Skeletal muscle satellite cell (primary cell): ENCODE data around the gene MUC2.
"Not testable (repeated sequence)": the region's sequence is repeated elsewhere in the genome, so short reads cannot be mapped to it uniquely, and the experiment has no call there.

Source experiments
- H3K27me3 ChIP-seq: 2 replicates; pipeline ENCODE4 v1.7.0; 2013; ENCODE audit warnings: low read length; ENCODE audit not compliant: control insufficient read depth, insufficient read depth
- H3K36me3 ChIP-seq: 2 replicates; pipeline ENCODE4 v1.7.0; 2013; ENCODE audit warnings: mild to moderate bottlenecking, control low read depth, low read length; ENCODE audit not compliant: insufficient read depth
- H3K4me1 ChIP-seq: 2 replicates; pipeline ENCODE4 v1.7.0; 2013; ENCODE audit warnings: low read length; ENCODE audit not compliant: control insufficient read depth, insufficient read depth
- H3K4me2 ChIP-seq: 2 replicates; pipeline ENCODE4 v1.7.0; 2013; ENCODE audit warnings: mild to moderate bottlenecking, low read length
- H3K4me3 ChIP-seq: 2 replicates; pipeline ENCODE4 v1.7.0; 2013; ENCODE audit warnings: low read length
- H3K9ac ChIP-seq: 2 replicates; pipeline ENCODE4 v1.7.0; 2013; ENCODE audit warnings: mild to moderate bottlenecking, low read depth, low read length, moderate library complexity
- H3K9me3 ChIP-seq: replicated peaks from 2 replicates; pipeline ENCODE4 v1.7.0; 2013; ENCODE audit warnings: mild to moderate bottlenecking, control low read depth, low read length

Gene MUC2

DNA sequence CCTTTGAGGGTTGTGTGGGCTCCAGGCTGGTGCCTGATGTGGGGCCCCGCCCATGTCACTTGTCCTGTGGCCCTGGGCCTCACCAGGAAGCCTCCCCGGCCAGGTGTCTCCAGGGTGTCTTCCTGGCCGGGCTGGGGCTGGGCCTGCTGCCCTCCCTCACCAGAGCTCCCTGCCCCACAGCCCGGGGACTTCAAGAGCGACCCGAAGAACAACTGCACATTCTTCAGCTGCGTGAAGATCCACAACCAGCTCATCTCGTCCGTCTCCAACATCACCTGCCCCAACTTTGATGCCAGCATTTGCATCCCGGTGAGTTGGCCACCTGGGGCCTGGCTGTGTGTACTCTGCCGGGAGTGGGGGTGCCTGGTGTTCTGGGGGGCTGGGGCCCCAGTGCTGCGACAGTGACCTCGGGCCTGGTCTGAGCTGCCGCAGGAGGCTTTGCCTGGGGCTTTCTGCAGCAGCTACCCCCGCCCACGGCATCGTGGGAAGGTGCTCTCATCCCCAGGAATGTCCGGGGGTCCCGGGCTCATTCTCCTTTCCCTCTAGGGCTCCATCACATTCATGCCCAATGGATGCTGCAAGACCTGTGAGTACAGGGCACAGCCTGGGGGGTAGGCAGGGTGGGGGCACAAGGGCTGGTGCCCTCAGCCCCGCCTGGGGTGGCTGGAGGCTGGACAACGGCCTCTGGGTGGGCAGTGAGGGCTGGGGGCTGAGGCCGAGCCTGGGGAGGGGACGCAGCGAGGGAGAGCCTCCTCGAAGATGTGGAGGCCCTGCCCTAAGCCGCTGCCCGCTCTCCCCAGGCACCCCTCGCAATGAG lies 34.6 kb downstream of the MUC2 start:
- H3K4me3 ChIP-seq = no peak overlapping the region
- H3K9ac ChIP-seq = no peak overlapping the region
- H3K36me3 ChIP-seq = no peaks in the 10 kb centered on the region
- no peak overlapping the region for H3K4me2 ChIP-seq
- peaks cover 8% of the 10 kb centered on the region for H3K27me3 ChIP-seq
- H3K9me3 ChIP-seq = no peaks in the 10 kb centered on the region
- H3K4me1 ChIP-seq = no peaks in the 10 kb centered on the region

DNA sequence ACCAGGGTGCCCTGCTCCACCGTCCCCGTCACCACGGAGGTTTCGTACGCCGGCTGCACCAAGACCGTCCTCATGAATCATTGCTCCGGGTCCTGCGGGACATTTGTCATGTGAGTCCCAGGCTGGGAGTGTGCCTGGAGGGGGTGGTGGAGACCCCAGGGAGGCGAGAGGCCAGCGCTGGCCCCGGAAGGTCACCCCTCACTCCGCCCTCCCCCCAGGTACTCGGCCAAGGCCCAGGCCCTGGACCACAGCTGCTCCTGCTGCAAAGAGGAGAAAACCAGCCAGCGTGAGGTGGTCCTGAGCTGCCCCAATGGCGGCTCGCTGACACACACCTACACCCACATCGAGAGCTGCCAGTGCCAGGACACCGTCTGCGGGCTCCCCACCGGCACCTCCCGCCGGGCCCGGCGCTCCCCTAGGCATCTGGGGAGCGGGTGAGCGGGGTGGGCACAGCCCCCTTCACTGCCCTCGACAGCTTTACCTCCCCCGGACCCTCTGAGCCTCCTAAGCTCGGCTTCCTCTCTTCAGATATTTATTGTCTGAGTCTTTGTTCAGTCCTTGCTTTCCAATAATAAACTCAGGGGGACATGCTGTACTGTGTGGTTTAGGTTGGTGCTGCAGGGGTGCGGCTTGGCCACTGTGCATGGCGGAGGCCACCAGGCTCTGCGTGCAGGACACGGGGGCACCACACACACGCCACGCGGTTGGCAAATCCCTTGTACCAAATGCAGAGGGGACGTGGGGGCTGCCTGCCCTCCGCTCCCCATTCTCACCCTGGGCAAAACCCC lies 35.4 kb downstream of the MUC2 start:
- H3K27me3 ChIP-seq = peaks cover 12% of the 10 kb centered on the region
- no peak overlapping the region for H3K4me2 ChIP-seq
- no peaks in the 10 kb centered on the region for H3K9me3 ChIP-seq
- H3K36me3 ChIP-seq = no peaks in the 10 kb centered on the region
- no peak overlapping the region for H3K9ac ChIP-seq
- H3K4me3 ChIP-seq = no peak overlapping the region
- H3K4me1 ChIP-seq = no peaks in the 10 kb centered on the region

DNA sequence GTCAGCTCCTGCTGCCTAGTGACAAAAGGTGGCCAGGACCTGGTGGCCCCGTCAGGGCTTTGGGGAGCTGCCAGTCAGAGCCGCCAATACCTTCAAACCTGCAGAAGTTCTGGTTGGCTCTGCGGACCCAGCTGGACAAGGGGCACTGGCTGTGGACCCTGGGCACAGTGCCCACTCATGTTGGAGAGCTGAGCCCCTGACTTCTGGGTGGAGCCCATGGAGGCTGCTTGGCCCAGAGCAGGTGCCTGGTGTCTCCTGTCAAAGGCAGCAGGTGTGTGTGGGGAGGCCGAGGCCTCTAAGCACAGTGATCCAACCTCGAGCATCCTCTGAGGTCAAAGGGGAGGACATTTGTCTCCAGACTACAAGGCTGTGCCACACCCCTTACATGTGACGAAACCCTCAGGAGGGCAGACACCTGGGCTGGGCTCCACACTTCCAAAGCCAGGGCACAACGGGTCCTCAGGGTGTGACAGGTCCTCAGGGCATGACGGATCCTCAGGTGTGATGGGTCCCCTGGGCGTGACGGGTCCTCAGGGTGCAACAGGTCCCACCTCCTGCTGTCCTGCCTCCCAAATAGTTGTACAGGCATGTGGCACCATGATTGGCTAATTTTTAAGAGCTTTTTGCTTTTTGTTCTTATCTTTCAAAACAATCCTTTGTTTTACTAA lies 37.0 kb downstream of the MUC2 start:
- Histone ChIP-seq H3K9ac (no peak overlapping the region), H3K27me3 (peaks cover 16% of the 10 kb centered on the region), H3K4me3 (no peak overlapping the region), H3K4me2 (no peak overlapping the region), H3K9me3 (no peaks in the 10 kb centered on the region), H3K36me3 (no peaks in the 10 kb centered on the region), H3K4me1 (no peaks in the 10 kb centered on the region)

DNA sequence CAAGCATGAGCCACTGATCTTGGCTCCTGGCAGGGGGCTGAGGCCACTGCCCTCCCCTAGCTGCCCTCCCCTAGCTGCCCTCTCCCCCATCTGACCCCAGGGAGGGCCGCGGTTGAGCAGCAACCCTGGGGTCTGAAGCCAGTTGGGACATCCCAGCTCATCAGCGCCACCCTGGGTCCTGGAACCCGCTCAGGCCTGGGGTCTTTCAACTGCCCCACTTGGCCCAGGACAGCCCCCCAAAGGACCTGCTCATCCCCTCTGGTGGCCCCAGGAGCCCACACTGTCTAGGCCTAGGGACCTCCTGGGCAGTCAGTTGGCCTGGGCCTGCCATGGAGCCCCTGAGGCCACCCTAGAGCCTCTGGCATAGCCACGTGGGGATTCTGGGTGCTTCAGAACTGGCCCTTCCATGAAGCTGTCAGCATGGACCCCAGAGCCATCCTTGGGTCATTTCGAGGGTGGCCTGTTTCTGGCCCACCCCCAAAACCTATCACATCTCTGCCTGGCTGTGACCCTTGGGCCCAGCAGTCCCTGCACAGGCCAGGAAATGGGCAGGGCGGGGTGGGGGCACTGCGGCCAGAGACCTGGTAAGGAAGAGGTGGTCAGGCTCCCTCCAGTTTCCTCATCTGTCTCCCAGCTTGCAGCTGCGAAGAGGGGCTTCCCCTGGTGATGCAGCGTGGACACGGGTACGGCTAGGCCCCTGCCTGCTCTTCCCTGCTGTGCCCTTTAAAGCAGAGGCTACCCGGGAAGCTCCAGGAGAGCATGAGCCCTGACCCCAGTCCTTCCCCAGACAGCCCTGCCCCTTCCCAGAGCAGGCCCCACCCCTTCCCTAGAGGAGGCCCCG lies 37.9 kb downstream of the MUC2 start:
- Histone ChIP-seq H3K4me2 (no peak overlapping the region), H3K9ac (no peak overlapping the region), H3K4me1 (no peaks in the 10 kb centered on the region), H3K4me3 (no peak overlapping the region), H3K36me3 (no peaks in the 10 kb centered on the region), H3K9me3 (no peaks in the 10 kb centered on the region), H3K27me3 (peaks cover 23% of the 10 kb centered on the region)

GRCh38 chr11:1113405-1114201 lies 38.9 kb downstream of the MUC2 start:
- Histone ChIP-seq H3K27me3 (peaks cover 23% of the 10 kb centered on the region), H3K9ac (no peak overlapping the region)

DNA sequence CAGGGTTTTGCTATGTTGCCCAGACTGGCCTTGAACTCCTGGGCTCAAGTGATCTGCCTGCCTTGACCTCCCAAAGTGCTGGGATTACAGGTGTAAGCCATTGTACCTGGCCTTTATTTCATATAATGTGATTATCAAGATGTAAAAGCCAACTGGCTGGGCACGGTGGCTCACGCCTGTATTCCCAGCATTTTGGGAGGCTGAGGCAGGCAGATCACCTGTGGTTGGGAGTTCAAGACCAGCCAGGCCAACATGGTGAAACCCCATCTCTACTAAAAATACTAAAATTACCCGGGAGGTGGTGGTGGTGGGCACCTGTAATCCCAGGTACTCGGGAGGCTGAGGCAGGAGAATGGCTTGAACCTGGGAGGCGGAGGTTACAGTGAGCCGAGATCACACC lies 40.6 kb downstream of the MUC2 start:
- not testable (repeated sequence) for H3K9me3 ChIP-seq, H3K4me3 ChIP-seq, H3K36me3 ChIP-seq, H3K4me1 ChIP-seq, H3K4me2 ChIP-seq, H3K9ac ChIP-seq
- H3K27me3 ChIP-seq = peaks cover 19% of the 10 kb centered on the region

More at GRCh38 chr11:1113405-1114201, 38.9 kb downstream of the MUC2 start:
- Histone ChIP-seq H3K4me3 (no peak overlapping the region), H3K4me2 (no peak overlapping the region), H3K36me3 (no peaks in the 10 kb centered on the region), H3K9me3 (no peaks in the 10 kb centered on the region), H3K4me1 (no peaks in the 10 kb centered on the region)

DNA sequence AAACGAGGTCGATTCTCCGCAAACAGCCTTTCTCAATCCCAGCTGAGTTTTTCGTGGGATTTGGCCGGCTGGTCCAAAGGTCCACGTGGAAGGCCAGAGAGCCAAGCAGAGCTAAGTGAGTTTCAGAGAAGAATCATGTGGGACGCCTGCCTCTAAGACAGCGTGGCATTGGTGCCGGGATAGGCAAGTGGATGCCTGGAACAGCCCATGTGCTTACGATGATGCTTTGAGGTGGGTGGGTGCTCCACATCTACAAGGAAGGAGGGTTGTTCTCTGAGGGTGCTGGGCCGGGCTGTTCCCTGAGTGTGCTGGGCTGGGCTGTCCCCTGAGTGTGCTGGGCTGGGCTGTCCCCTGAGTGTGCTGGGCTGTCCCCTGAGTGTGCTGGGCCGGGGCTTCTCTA lies 41.4 kb downstream of the MUC2 start:
- no peak overlapping the region for H3K4me3 ChIP-seq
- H3K4me2 ChIP-seq = no peak overlapping the region
- H3K36me3 ChIP-seq = no peaks in the 10 kb centered on the region
- H3K9me3 ChIP-seq = no peaks in the 10 kb centered on the region
- no peaks in the 10 kb centered on the region for H3K4me1 ChIP-seq
- no peak overlapping the region for H3K9ac ChIP-seq
- peaks cover 19% of the 10 kb centered on the region for H3K27me3 ChIP-seq

GRCh38 chr11:1116666-1117390 lies 42.2 kb downstream of the MUC2 start:
- Histone ChIP-seq H3K4me1 (no peaks in the 10 kb centered on the region), H3K4me3 (no peak overlapping the region), H3K36me3 (no peaks in the 10 kb centered on the region), H3K27me3 (peaks cover 19% of the 10 kb centered on the region), H3K9ac (no peak overlapping the region), H3K9me3 (no peaks in the 10 kb centered on the region), H3K4me2 (no peak overlapping the region)

DNA sequence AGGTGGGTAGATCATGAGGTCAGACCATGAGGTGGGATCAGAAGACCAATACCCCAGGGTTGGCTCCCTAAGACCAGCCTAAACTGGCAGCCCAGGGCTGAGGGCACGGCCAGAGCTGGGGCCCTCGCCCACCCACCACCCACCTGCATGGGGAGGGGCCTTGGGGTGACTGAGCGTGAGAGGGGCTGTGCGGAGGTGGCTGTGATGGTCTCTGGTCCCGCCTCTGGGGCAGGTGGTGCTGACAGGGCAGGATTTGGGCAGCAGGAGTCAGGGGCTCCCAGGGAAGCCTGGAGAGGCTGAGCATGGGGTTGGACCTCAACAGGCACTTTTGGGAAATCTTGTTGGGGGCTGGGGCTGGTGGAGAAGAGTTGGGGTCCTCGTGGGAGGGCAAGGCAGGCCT lies 43.3 kb downstream of the MUC2 start:
- Histone ChIP-seq H3K4me1 (no peaks in the 10 kb centered on the region), H3K27me3 (peaks cover 19% of the 10 kb centered on the region), H3K36me3 (no peaks in the 10 kb centered on the region), H3K4me3 (no peak overlapping the region), H3K9me3 (no peaks in the 10 kb centered on the region), H3K9ac (no peak overlapping the region), H3K4me2 (no peak overlapping the region)
